DMS114 treated with DMSO at 0.1 percent for 48 hours (cell line): ENCODE results near the gene CALCB.
"Not testable (repeated sequence)": the region's sequence is repeated elsewhere in the genome, so short reads cannot be mapped to it uniquely, and the experiment has no call there.

ENCODE experiments used
- DNase-seq: peaks from one replicate; lab custom pipeline; 2025; ENCODE audit not compliant: unreplicated experiment; lab: John Stamatoyannopoulos, UW

Gene CALCB, protein sequence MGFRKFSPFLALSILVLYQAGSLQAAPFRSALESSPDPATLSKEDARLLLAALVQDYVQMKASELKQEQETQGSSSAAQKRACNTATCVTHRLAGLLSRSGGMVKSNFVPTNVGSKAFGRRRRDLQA

GRCh38 chr11:15073361-15074205, at the start of gene CALCB:
TSS of gene CALCB (plus strand) at chr11:15073593. CDS start at chr11:15074719, 1,126 bp downstream.
- no peak for DNase-seq

DNA sequence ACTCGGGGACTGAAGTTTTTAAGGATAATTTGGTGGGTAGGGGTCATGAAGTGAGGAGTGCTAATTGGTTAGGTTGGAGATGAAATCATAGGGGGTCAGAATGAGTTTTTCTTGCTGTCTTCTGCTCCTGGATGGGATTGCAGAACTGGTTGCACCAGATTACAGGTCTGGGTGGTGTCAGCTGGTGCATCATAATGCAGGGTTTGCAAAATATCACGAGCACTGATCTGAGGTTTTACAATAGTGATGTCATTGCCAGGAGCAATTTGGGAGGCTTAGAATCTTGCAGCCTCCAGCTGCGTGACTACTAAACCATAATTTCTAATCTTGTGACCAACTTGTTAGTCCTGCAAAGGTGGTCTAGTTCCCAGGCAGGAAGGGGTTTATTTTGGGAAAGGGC, 46.4 kb upstream of the CALCB start:
- no peak for DNase-seq

- no peak for DNase-seq
These were observed 45.4 kb upstream of the CALCB start for GRCh38 chr11:15027956-15028355.

- no peak for DNase-seq
These were observed 45.0 kb upstream of the CALCB start for GRCh38 chr11:15028379-15028778.

DNA sequence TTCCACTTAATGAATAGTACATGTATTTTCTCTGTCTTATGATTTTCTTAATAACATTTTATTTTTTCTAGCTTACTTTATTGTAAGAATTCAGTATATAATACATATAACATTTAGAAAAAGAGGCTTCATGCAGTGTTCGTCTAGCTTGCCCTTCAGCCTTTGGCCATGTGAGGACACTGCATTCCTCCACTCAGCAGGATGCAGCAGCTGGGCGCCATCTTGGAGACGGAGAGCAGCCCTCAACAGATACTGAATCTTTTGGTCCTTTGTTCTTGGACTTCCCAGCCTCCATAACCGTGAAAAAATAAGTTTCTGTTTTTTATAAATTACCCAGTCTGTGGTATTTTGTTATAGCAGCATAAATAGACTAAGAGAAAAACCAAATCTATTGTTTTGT, 41.4 kb upstream of the CALCB start:
- DNase-seq, result not testable (repeated sequence)

- DNase-seq, result no peak
These were observed 38.6 kb upstream of the CALCB start for GRCh38 chr11:15034687-15035267.

DNA sequence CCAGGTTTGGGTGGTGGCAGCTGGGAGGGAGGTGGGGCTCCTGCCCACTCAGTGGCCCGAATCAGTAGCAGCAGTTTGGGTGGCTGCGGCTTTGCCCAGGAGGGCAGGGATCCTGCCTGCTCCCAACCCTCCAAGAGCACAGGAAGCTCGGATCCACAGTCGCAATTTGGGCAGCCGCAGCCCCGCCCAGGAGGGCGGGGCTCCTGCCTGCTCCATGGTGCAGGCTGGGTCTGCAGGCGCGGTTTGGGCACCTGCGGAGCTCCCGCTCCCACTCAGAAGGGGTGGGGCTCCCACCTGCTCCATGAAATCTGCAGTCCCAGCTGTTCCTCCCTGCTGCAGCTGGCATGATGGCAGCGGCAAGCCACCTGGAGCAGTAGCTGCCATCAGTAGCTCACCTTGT, 38.1 kb upstream of the CALCB start:
- no peak for DNase-seq

GRCh38 chr11:15038963-15039362, 34.4 kb upstream of the CALCB start:
- DNase-seq, result no peak

GRCh38 chr11:15045209-15045608, 28.2 kb upstream of the CALCB start:
- no peak for DNase-seq

- no peak for DNase-seq
These were observed 27.5 kb upstream of the CALCB start for GRCh38 chr11:15045891-15046290.

GRCh38 chr11:15046673-15047072, 26.7 kb upstream of the CALCB start:
- DNase-seq, result not testable (repeated sequence)

DNA sequence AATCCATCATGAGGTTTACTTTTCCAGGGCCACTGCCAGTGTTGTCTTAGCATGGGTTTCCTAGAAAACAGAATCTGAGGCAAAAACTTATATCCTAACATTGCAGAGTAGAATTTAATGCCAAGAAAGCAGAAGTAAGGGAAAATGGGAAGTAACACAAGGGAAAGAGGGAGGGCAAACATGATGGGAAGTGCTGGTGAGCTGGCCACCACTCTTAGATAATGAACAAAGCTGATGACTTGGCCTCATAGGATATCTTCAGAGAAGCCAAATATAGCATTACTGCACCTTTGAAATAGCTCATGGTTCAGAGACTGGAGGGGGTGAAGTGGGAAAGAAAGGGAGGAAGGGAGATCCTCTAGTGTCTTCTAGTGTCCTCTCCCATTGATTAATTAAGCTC, 24.8 kb upstream of the CALCB start:
- DNase-seq, result no peak

GRCh38 chr11:15053191-15053685, 20.2 kb upstream of the CALCB start:
- DNase-seq, result no peak

- no peak for DNase-seq
These were observed 17.6 kb upstream of the CALCB start for GRCh38 chr11:15055620-15056356.

GRCh38 chr11:15057329-15057728, 16.1 kb upstream of the CALCB start:
- no peak for DNase-seq

DNA sequence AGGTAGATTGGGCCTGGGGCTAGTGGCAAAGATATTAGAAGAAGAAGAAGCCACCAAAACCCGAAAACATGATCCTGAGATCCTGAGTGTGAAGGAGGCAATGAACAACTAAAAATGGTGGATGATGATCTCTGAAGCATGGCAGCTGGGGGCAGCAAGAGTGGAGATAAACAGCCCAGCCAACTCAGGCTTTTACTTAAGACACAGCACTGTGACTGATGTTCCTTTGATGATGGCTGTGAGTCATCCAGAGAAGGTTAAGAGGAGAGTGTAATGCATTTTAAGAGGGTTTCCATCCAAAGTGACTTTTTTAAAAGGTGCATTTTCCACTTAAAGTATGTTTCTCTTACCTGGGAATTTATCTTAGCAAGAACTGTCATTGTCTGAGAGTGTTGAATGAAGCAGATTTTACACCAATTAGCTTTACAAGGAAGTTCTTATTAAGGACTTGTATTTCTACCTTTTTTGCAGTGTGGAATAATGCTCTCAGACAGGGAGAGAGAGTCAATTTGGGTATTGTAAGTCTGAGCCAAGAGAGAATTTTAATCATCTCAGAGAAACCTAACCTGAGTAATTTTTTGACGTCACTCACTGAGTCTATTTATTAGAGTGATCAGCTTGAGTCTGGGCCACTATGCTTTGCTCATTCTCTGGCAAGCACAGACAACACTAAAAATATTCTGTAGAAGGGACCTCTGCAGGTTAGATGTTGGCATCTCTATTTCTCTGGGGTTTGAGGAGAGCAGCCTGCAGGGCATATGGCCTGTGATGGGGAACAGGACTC, 14.1 kb upstream of the CALCB start:
- DNase-seq, result no peak

GRCh38 chr11:15062599-15062998, 10.8 kb upstream of the CALCB start:
- no peak for DNase-seq

DNA sequence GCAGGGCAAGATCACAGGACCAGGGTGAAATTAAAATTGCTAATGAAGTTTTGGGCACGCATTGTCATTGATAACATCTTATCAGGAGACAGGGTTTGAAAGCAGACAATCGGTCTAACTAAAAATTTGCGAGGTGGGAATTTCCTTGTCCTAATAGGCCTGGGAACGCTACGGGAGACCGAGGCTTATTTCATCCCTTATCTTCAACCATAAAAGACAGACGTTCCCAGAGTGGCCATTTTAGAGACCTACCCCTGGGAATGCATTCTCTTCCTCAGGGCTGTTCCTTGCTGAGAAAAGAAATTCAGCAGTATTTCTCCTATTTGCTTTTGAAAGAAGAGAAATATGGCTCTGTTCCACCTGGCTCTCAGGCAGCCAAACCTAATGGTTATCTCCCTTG, 3.6 kb upstream of the CALCB start:
- not testable (repeated sequence) for DNase-seq

DNA sequence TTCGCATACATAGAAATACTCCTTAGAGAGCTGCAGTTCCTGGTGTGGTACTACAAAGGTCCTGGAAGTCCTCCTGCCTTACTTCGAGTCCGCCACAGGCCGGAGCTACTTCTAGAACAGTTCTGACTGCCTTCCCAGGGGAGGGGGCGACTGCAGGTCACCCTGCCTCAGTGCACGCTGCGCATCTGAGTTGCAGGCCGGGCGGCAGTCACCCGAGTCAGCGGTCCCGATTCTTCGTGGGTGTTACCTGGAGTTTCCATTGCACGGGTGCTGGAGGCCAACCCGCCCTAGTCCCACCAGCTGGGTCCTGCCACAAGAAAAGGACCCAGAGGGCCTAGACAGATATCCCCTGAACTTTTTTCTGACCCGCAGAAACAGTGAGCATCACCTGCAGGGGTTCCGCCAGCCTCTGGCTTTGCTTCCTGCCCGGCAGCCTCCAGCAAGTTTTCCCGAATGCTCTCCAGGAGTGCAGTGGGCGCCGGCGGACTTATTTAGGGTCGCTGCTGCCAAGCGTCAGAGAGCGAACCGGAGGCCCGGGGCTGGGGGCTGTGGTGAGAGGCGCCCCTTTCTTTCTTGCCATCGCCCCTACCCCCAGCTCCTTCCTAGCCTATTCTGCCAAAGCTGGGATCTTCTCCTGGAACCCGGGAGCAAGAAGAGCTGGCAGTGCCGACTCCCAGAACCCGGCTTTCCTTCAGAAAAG, 1.7 kb upstream of the CALCB start:
- DNase-seq, result no peak

DNA sequence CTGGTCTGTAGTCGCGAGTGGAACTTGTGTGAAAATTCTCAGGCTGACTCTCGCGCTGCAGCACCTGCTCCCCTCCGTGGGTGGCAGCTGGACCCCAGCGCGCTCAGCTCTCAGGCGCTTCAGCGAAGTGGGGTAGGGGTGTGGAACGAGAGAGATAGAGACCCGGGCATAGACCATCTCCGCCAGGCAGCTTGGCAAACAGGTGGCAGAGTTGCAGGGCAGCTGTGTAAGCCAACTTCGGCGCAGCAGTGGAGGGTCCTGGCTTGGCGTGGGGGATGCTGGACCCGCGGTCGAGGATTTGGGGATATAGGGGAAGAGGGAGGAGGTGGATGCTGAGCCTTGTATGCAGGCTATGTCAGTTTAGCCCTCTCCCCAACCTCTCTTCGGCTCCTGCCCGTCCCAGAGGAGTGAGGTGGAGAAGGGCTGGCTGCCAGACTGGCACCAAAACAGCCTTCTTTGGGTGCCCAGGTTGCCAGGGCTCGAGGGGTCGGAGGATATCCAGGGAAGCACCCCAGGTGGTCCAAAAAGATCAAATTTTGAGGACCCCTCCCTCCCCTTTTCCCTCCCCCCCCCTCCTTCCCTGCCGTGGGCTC, 746 bp upstream of the CALCB start:
- no peak for DNase-seq
